A204.1 (cell line): ENCODE measurements around the gene DIRAS1.
"Not testable (repeated sequence)": the region's sequence is repeated elsewhere in the genome, so short reads cannot be mapped to it uniquely, and the experiment has no call there.

Experiments
- FAIRE-seq: peaks from 2 replicates; lab custom pipeline; 2012; peaks lifted over from hg19 to GRCh38; lab: Jason Lieb, UNC

Gene DIRAS1

GRCh38 chr19:2670217-2670616 is 51.0 kb downstream of the DIRAS1 start:
- FAIRE-seq: no peak

DNA sequence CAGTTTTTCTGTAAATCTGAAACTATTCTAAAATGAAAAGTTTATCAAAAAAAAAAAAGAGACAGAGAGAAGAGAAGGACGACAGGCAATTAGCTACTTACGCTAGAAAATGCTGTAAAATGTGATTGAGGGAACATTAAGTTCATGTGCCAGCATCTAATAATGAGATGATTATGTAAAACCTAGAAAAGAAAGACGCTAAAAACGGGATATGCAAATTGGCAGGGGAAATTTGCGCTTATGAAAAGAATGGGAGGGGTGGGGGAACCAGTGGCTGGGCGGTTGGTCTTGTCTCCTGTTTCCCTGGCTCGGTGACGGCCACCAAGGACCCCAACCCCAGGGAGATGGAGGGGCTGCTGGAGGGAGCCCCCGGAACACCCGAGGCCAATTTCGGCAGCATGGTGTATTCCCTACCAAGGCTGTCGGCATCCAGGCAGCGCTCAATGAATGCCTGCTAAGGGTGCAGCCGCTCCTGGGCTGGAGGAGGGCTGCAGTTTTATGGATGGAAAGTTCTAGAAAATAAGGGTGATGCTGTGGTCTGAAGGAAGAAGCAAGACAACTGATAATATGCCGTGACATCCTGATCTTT is 52.9 kb downstream of the DIRAS1 start:
- no peak for FAIRE-seq

DNA sequence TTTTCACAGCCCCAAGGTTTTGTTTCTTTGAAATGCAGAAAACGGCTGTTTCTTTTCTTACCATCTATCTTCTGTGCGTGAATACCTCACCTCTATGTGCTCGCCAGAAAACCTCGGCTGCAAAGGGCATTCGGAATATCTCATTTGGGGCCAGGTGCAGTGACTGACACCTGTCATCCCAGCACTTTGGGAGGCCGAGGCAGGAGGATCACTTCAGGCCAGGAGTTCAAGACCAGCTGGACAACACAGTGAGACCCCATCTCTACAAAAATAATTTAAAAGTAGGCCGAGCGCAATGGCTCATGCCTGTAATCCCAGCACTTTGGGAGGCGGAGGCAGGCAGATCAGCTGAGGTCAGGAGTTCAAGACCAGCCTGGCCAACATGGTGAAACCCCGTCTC is 53.8 kb downstream of the DIRAS1 start:
- FAIRE-seq: not testable (repeated sequence)

DNA sequence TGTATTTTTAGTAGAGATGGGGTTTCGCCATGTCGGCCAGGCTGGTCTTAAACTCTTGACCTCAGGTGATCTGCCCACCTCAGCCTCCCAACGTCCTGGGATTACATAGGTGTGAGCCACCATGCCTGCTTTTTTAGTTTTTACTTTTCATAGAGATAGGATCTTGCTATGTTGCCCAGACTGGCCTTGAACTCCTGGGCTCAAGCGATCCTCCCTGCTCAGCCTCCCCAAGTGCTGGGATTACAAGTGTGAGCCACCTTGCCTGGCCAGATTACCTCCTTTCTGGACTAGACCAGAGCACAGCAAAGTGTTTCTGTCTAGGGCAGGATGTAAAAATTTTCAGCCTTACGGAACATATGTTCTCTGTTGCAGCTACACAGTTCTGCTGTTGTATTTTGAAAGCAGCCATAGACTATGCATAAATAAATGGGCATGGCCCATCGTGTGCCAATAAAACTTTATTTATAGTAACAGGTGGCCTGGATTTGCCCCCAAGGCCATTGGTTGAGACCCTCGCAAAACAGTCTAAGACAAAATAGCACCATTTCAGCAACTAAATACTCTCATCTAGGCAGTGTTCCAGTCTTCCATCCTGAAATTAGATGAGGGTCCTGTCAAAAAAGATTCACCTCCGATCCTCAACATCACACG is 54.7 kb downstream of the DIRAS1 start:
- no peak for FAIRE-seq

GRCh38 chr19:2665103-2665502 is 56.1 kb downstream of the DIRAS1 start:
- no peak for FAIRE-seq
